Measurements from ENCODE around the gene MAPKAPK2.

DNA sequence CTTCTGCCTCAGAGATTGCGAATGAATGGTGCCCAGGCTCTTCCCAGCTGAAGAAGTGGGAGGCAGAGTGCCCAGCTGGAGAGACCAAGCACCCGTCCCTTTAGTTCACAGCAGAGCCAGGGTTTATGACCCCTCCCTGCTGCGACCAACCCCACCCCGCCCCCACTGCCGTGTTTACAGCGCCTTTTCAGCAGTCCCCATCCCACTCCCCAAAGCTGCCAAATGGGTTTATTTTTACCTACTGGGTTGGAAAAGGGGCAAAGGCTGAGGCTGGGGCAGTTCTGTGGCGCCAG lies 25.8 kb upstream of the MAPKAPK2 start:
- TF ChIP-seq, protein P1, sequence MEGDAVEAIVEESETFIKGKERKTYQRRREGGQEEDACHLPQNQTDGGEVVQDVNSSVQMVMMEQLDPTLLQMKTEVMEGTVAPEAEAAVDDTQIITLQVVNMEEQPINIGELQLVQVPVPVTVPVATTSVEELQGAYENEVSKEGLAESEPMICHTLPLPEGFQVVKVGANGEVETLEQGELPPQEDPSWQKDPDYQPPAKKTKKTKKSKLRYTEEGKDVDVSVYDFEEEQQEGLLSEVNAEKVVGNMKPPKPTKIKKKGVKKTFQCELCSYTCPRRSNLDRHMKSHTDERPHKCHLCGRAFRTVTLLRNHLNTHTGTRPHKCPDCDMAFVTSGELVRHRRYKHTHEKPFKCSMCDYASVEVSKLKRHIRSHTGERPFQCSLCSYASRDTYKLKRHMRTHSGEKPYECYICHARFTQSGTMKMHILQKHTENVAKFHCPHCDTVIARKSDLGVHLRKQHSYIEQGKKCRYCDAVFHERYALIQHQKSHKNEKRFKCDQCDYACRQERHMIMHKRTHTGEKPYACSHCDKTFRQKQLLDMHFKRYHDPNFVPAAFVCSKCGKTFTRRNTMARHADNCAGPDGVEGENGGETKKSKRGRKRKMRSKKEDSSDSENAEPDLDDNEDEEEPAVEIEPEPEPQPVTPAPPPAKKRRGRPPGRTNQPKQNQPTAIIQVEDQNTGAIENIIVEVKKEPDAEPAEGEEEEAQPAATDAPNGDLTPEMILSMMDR (IDR thresholded peaks at IDR 0.05) = no peak
- TF ChIP-seq ZFX (IDR thresholded peaks at IDR 0.05; ENCODE audit: borderline replicate concordance) = no peak

Measured in 22Rv1 (cell line).